ENCODE data around the gene NUF2.
"Not testable (repeated sequence)": the region's sequence is repeated elsewhere in the genome, so short reads cannot be mapped to it uniquely, and the experiment has no call there.

NUF2 gene

DNA sequence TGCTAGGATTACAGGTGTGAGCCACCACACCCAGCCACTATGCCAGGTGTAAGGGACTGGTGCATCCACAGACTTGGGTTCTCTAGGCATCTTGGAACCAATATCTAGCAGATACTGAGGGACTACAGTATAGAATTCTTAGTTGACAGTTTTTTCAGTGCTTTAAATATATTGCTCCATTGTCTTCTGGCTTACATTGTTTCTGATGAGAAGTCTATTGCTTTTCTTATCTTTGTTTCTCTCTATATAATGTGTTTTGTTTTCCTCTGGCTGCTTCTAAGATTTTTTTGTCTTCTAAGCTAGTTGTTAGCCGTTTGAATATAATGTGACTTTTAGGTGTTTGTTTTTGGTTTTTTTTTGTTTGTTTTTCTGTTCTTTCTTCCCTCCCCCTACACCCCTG is 13.5 kb downstream of the NUF2 start:
- no peak for DNase-seq (ENCODE audit: low read depth)

- DNase-seq (ENCODE audit: low read depth) = no peak
These were observed 15.9 kb downstream of the NUF2 start for GRCh38 chr1:163337631-163338030.

GRCh38 chr1:163346326-163346870 is 24.6 kb downstream of the NUF2 start:
- no peak for DNase-seq (ENCODE audit: low read depth)

GRCh38 chr1:163347106-163347505 is 25.4 kb downstream of the NUF2 start:
- DNase-seq (ENCODE audit: low read depth) = no peak

- DNase-seq (ENCODE audit: low read depth) = no peak
These were observed 30.2 kb downstream of the NUF2 start for GRCh38 chr1:163351912-163352311.

DNA sequence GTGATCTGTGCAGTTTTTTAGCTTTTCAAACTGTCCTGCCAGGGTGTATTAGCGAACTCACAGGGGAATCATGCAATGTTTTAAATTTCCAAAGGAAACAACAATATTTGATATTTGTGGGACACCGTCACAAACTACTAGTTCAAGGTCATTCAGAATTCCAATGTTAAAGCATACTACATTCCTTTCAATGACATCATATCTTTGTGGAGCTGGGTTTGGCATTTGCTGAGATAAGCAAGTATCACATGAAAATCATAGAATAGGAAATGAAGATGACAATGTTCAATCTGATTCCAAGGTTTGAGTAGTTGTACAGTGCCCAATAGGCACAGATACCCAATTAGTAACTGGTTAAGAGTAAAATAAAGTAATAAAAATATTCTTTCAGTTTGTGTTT is 35.6 kb downstream of the NUF2 start:
- DNase-seq (ENCODE audit: low read depth) = no peak

DNA sequence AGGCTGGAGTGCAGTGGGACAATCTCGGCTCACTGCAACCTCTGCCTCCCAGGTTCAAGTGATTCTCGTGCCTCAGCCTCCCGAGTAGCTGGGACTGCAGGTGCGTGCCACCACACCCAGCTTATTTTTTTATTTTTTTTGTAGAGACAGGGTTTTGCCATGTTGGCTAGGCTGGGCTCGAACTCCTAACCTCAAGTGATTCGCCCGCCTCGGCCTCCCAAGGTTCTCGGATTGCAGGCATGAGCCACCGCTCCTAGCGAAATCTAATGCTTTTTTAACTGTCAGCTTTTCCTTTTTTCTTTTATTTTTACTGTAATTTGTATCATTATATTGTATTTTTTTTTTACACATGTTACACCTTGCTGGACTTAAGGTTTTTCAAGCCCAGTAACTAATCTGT is 36.4 kb downstream of the NUF2 start:
- not testable (repeated sequence) for DNase-seq (ENCODE audit: low read depth)

DNA sequence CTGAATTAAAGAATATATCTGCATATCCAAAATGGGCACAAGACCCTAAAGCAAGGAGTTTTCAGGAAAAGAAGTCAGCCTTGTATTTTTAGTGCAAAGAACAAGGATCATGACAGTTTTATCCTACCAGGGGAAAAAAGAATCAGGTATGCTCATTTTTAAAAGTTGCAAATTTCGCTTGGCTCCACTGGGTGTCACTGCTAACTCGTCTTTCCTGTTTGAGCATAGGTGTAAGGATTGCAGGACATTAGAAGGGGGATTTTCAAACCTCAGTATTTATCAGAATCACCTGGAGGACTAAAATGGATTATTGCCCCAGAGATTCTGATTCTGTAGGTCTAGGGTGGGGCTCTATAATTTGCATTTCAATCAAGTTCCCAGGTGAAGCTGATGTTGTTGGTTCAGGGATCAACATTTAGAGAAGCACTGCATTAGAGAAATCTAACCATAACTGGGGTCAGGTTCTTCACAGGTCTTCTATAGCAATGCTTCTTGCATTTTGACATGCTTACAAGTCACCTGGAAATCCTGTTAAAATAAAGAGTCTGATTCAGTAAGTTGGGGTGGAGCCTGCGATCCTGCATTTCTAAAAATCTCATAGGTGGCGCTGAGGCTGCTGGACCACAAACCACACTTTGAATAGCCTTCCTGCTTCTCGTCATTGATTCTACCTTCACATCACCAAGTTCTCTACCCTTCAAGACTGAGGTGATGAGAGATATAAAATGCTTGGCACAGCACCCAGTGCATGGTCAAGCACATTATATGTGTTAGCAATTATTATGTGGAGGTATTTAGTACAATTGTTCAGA is 39.6 kb downstream of the NUF2 start:
- no peak for DNase-seq (ENCODE audit: low read depth)

DNA sequence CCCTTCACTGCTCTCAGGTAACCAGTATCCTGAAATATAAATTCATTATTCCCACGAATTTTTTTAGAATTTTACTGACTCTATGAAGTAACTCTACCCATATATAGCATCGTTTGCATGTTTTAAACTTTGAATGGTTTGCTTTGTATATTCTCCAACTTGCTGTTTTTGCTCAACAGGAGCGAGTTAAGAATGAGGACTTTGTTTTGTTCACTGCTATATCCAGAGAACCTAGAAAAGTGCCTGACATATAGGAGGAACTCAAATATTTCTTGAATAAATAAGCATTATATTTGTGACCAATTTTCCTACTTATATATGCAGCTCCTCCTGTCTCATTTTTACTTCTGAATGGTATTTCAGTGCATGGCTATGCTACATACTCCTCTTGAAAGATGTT is 43.4 kb downstream of the NUF2 start:
- no peak for DNase-seq (ENCODE audit: low read depth)

GRCh38 chr1:163366555-163366954 is 44.8 kb downstream of the NUF2 start:
- DNase-seq (ENCODE audit: low read depth) = no peak

GRCh38 chr1:163367721-163368120 is 46.0 kb downstream of the NUF2 start:
- no peak for DNase-seq (ENCODE audit: low read depth)

DNA sequence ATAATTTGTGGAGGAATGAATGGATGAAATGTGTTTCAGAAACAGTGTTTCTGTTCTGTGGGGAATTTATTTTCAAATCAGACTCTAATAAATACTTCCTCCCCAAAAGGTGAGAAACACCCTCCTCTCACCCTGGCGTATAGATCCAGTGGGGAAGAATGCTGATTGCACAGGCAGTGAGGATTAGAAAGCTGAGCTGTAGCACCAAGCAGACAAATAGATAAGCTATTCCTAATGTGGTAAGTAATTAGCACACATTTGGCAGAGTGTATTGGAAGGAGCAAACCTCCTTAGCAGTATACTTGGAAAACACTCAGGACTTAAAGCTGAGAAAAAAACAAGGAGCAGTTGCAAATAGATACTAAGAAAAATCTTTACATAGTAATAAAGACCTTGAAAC is 50.8 kb downstream of the NUF2 start:
- DNase-seq (ENCODE audit: low read depth) = no peak

GRCh38 chr1:163378554-163378953 is 56.8 kb downstream of the NUF2 start:
- DNase-seq (ENCODE audit: low read depth) = no peak

GRCh38 chr1:163379801-163380200 is 58.0 kb downstream of the NUF2 start:
- DNase-seq (ENCODE audit: low read depth) = no peak

- no peak for DNase-seq (ENCODE audit: low read depth)
These were observed 59.9 kb downstream of the NUF2 start for GRCh38 chr1:163381487-163382184.

DNA sequence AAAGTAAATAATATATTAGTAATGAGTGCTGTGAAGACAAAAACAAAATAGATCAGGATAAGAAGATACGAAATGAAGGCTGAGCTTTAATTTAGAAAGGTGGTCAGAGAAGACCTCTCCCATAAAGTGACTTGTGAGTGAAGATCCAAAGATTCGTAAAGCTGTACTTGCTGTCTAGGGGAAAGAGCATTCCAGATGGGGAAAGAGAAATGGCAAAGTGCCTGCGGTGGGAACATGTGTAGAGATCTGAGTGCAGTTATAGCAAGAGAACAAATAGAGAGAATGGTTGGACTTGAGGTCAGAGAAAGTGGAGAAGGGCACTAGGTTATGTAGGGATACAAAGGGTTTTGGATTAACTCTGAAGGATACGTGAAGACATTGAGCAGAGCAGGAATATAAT is 60.6 kb downstream of the NUF2 start:
- DNase-seq (ENCODE audit: low read depth) = no peak

DNA sequence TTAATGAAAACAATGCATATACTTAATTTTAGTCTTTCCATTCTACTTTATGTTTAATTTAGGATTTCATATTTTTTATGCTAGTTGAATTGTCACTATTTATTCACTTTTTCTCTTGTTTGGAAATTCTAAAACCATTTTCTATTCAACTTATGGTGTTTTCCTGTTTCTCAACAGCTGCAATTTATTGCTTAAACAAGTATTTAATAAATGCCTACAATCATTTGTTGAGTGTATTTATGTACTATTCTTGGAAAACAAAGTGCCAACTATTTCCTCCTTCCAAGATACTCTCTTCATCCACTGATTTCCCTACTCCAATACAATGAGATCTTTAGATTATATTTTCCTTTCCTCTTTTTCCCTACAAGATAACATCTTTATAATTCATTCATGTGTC is 65.4 kb downstream of the NUF2 start:
- no peak for DNase-seq (ENCODE audit: low read depth)

- no peak for DNase-seq (ENCODE audit: low read depth)
These were observed 67.2 kb downstream of the NUF2 start for GRCh38 chr1:163388970-163389369.

GRCh38 chr1:163395790-163396189 is 74.0 kb downstream of the NUF2 start:
- no peak for DNase-seq (ENCODE audit: low read depth)

GRCh38 chr1:163397451-163398200 is 75.9 kb downstream of the NUF2 start:
- DNase-seq (ENCODE audit: low read depth) = no peak

- DNase-seq (ENCODE audit: low read depth) = no peak
These were observed 77.2 kb downstream of the NUF2 start for GRCh38 chr1:163399001-163399400.

GRCh38 chr1:163399976-163400601 is 78.3 kb downstream of the NUF2 start:
- DNase-seq (ENCODE audit: low read depth) = no peak

All from activated T-cell treated with anti-CD3 and anti-CD28 coated beads for 1 hour (primary cell).